Thyroid gland (tissue), 4 donors: ENCODE results near the gene AKAP1. TPM values are rescaled to one million over a fixed set of nuclear protein-coding genes. Genes with fewer than 3 reads are reported as not detected.

Experiments used
- DNase-seq, 2 donors: peaks; one replicate each; pipeline ENCODE4 v3.0.0-alpha.2; 2019
- H3K27ac ChIP-seq, 3 donors: fragments of 200-600 bp; sonication (generic); 1 replicate in 2 of 3; 2 replicates in 1 of 3; pipeline ENCODE4 v1.5.1; 2016 to 2019; ENCODE audit warnings: mild to moderate bottlenecking in 1 of 3, moderate library complexity in 1 of 3
- H3K27me3 ChIP-seq: fragments of 200-600 bp; sonication (generic); one replicate; pipeline ENCODE4 v1.5.1; 2019
- H3K36me3 ChIP-seq, 2 donors: fragments of 200-600 bp; sonication (generic); one replicate each; pipeline ENCODE4 v1.5.1; 2016 to 2019
- H3K4me1 ChIP-seq, 2 donors: fragments of 200-600 bp; sonication (generic); one replicate each; pipeline ENCODE4 v1.5.1; 2017 to 2019
- H3K4me3 ChIP-seq, 3 donors: fragments of 200-600 bp; sonication (generic); replicated peaks in 1 of 3; 1 replicate in 2 of 3; 2 replicates in 1 of 3; pipeline ENCODE4 v1.5.1; 2016; ENCODE audit warnings: mild to moderate bottlenecking in 1 of 3
- H3K9me3 ChIP-seq: fragments of 200-600 bp; sonication (generic); one replicate; pipeline ENCODE4 v1.5.1; 2017
- POLR2A ChIP-seq, 2 donors: fragments of 450-650 bp; IDR thresholded peaks; one replicate each; pipeline ENCODE4 v1.6.1; 2017; ENCODE audit warnings: antibody characterized with exemption in 2 of 2, mild to moderate bottlenecking in 2 of 2, moderate library complexity in 1 of 2
- WGBS, 2 donors: methylation state at CpG; one replicate each; pipeline ENCODE4 v1.1.5; 2017; 5-methylcytosine and 5-hydroxymethylcytosine counted together
- intact Hi-C: fragments of 100-400 bp; cut with DNase I; formaldehyde crosslinking; loops from one replicate; pipeline ENCODE4 v1.15.1; 2023
- total RNA-seq, 4 donors: library from RNA; depleted of rRNA; stranded (reverse); fragments of >200 nt; gene quantifications; one replicate each; pipeline ENCODE4 v1.2.3, GENCODE V29; 2016
- TF ChIP-seq, protein P1 (sequence below), 6 experiments: fragments of 200-600 bp in 3 of 6; fragments of 450-650 bp in 3 of 6; sonication (generic) in 3 of 6; IDR thresholded peaks; one replicate each; pipeline ENCODE4 v1.5.1; 2016 to 2019; ENCODE audit warnings: antibody characterized with exemption in 6 of 6, mild to moderate bottlenecking in 2 of 6, inconsistent platforms in 1 of 6, moderate library complexity in 1 of 6

Gene AKAP1
- total RNA-seq, 4 donors from 2014 or later, result 91.6 to 105 (median 95.5) TPM

DNA sequence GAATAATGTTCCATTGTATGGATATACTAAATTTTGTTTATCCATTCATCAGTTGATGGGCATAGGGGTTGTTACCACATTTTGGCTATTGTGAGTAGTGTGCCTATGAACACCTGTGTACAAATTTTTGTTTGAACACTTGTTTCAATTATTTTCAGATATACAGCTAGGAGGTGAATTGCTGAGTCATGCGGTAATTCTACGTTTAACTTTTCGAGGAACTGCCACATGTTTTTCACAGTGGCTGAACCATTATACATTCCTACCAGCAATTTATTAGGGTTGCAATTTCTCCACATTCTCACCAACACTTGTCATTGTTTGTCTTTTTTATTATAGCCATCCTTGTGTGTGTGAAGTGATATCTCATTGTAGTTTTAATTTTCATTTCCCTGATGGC is 75.6 kb downstream of the AKAP1 start:
- TF ChIP-seq, protein P1, sequence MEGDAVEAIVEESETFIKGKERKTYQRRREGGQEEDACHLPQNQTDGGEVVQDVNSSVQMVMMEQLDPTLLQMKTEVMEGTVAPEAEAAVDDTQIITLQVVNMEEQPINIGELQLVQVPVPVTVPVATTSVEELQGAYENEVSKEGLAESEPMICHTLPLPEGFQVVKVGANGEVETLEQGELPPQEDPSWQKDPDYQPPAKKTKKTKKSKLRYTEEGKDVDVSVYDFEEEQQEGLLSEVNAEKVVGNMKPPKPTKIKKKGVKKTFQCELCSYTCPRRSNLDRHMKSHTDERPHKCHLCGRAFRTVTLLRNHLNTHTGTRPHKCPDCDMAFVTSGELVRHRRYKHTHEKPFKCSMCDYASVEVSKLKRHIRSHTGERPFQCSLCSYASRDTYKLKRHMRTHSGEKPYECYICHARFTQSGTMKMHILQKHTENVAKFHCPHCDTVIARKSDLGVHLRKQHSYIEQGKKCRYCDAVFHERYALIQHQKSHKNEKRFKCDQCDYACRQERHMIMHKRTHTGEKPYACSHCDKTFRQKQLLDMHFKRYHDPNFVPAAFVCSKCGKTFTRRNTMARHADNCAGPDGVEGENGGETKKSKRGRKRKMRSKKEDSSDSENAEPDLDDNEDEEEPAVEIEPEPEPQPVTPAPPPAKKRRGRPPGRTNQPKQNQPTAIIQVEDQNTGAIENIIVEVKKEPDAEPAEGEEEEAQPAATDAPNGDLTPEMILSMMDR (IDR thresholded peaks at IDR 0.05), result no peak
- no peak for TF ChIP-seq POLR2A (IDR thresholded peaks at IDR 0.05)
- Histone ChIP-seq H3K27ac (no peak overlapping the region), H3K4me3 (no peak overlapping the region), H3K27me3 (no peaks in the 10 kb centered on the region), H3K9me3 (no peaks in the 10 kb centered on the region), H3K36me3 (no peaks in the 10 kb centered on the region), H3K4me1 (no peaks in the 10 kb centered on the region)
- DNase-seq, result no peak
- 92 to 93% methylated on average over 3 of the region's 3 CpGs for WGBS, 2 donors
- intact Hi-C loops, result no loop called here

DNA sequence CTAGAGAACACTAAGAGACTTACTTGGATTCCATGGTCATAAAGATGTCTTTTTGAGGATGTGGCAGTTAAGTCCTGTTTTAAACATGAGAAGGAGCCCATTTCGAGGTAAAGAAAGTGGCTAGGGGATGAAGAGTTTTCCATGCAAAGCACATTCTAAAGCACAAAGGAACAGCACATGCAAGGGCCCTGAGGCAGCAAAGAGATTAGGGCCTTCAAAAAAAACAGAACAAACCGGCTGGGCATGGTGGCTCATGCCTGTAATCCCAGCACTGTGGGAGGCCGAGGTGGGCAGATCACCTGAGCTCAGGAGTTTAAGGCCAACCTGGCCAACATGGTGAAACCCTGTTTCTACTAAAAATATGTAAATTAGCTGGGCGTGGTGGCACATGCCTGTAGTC is 79.8 kb downstream of the AKAP1 start:
- intact Hi-C loops, result no loop called here
- H3K36me3 ChIP-seq, result no peaks in the 10 kb centered on the region
- peaks cover 0 to 10% of the 10 kb centered on the region in 2 donors for H3K4me1 ChIP-seq
- no peaks in the 10 kb centered on the region for H3K27me3 ChIP-seq
- DNase-seq, result no peak
- no peak for TF ChIP-seq POLR2A (IDR thresholded peaks at IDR 0.05)
- TF ChIP-seq, protein P1 (IDR thresholded peaks at IDR 0.05), result no peak
- H3K4me3 ChIP-seq, result no peak overlapping the region
- no peaks in the 10 kb centered on the region for H3K9me3 ChIP-seq
- WGBS, 2 donors, result 88 to 96% methylated on average over 4 of the region's 4 CpGs
- H3K27ac ChIP-seq, result no peak overlapping the region

DNA sequence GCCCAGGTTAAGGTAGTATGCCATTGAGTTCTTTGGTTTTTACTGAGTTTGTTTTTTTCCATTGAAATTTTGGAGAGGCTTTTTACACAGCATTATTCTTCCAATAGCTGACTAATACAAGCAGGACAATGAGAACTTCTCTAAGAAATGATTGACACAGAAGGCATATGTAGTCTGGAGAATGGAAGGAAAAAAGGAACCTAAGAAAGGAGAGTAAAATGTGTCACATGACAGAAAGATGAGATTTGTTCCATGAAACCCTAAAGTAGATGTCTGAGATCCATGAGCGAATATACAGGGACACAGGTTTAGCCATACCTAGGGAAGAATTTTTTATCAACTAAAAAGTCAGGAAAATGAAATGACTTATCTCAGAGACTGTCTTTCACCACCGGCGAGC is 80.7 kb downstream of the AKAP1 start:
- TF ChIP-seq POLR2A (IDR thresholded peaks at IDR 0.05), result no peak
- TF ChIP-seq, protein P1 (IDR thresholded peaks at IDR 0.05), result no peak
- intact Hi-C loops, result no loop called here
- peaks cover 0 to 10% of the 10 kb centered on the region in 2 donors for H3K4me1 ChIP-seq
- H3K36me3 ChIP-seq, result no peaks in the 10 kb centered on the region
- no peaks in the 10 kb centered on the region for H3K9me3 ChIP-seq
- H3K4me3 ChIP-seq, result no peak overlapping the region
- DNase-seq, result no peak
- no peaks in the 10 kb centered on the region for H3K27me3 ChIP-seq
- H3K27ac ChIP-seq, result no peak overlapping the region
- WGBS, 2 donors, result 95 to 98% methylated on average over 3 of the region's 3 CpGs

DNA sequence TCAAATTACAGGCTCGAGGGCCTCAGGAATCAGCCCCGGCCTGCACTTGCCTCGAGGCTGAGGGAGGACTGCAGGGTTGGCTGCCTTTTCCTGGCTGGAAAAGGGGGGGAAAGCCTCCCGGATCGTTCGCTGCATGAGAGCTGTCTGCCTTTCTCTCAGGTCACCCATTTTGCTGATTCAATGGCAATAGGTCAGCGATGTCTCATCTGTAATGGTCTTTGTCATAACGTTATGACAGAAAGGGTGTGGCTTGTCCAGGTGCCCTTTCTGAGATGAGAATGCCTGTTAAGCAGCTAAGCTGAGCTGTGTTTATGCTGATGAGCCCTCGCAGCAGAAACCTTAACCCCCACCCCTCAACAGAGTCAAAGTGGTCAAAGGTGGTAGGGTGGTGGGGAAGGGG is 81.8 kb downstream of the AKAP1 start:
- intact Hi-C loops, result no loop called here
- no peak for TF ChIP-seq POLR2A (IDR thresholded peaks at IDR 0.05)
- TF ChIP-seq, protein P1 (IDR thresholded peaks at IDR 0.05), result no peak
- H3K27me3 ChIP-seq, result no peaks in the 10 kb centered on the region
- DNase-seq, result peak; percentile 48 to 55
- no peaks in the 10 kb centered on the region for H3K36me3 ChIP-seq
- 21 to 23% methylated on average over 9 of the region's 9 CpGs for WGBS, 2 donors
- H3K9me3 ChIP-seq, result no peaks in the 10 kb centered on the region
- H3K4me3 ChIP-seq, result no peak overlapping the region
- H3K27ac ChIP-seq, result no peak overlapping the region
- peaks cover 0 to 10% of the 10 kb centered on the region in 2 donors for H3K4me1 ChIP-seq

DNA sequence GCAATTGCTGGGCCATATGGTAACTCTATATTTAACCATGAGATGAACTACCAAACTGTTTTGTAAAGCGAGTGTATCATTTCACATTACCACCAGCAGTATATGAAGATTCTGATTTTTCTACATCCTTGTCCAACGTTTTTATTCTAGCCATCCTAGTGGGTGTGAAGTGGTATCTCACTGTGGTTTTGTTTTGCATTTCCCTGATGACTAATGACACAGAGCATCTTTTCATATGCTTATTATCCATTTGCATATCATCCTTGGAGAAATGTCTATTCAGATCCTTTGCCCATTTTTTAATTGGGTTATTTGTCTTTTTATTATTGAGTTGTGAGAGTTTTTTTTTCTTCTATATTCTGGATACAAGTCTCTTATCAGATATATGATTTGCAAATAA is 83.6 kb downstream of the AKAP1 start:
- TF ChIP-seq POLR2A (IDR thresholded peaks at IDR 0.05), result no peak
- TF ChIP-seq, protein P1 (IDR thresholded peaks at IDR 0.05), result no peak
- H3K4me1 ChIP-seq, result peaks cover 0 to 10% of the 10 kb centered on the region in 2 donors
- no peaks in the 10 kb centered on the region for H3K27me3 ChIP-seq
- H3K4me3 ChIP-seq, result no peak overlapping the region
- H3K27ac ChIP-seq, result no peak overlapping the region
- no peak for DNase-seq
- no peaks in the 10 kb centered on the region for H3K36me3 ChIP-seq
- intact Hi-C loops, result no loop called here
- WGBS, 2 donors, result 68 to 70% methylated on average over 2 of the region's 2 CpGs
- no peaks in the 10 kb centered on the region for H3K9me3 ChIP-seq
